ENCODE measurements around the gene ALDH1A3.

GRCh38 chr15:100844167-100844566, 35.5 kb upstream of the ALDH1A3 start:
- TF ChIP-seq CTCF (IDR thresholded peaks at IDR 0.05) (no peak), POLR2A (IDR thresholded peaks at IDR 0.05) (no peak)

Measured in prostate gland (tissue), 2 donors.